Measurements from ENCODE around the gene HS3ST3A1.

HS3ST3A1 gene

DNA sequence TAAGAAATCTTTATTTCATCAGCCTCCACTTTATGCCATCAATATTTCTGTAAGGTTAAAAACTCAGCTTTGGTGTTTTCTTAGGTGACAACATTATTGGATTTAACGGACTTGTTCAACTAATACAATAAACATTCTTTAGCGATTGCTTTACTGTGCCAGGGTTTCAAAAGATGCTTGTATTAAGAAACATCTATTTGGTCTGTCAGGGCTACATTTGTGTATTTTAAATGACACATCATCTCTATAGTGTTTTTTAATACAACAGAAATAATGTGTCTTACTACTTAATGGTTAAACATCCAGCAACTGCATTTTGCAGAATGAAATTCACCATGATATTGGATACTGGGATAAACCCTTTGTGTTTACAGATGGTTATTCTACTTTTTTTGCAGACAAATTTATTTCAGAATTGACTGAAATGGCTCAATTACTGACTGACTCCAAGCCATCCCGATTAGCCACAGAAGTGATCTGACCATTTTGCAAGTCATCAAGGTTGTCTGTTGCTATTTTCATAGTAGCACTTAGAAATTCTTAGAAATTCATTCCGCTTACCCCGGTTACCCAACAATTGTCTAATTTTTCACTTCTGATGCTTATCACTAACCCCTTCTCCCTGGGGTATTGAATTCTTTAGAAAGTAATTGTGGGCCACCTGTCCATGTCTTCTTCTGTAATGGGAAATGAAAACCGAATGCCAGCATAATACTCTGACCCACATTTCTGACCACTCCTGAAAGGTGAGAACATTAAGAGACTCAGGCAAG is 63.7 kb downstream of the HS3ST3A1 start:
- TF ChIP-seq, protein P1, sequence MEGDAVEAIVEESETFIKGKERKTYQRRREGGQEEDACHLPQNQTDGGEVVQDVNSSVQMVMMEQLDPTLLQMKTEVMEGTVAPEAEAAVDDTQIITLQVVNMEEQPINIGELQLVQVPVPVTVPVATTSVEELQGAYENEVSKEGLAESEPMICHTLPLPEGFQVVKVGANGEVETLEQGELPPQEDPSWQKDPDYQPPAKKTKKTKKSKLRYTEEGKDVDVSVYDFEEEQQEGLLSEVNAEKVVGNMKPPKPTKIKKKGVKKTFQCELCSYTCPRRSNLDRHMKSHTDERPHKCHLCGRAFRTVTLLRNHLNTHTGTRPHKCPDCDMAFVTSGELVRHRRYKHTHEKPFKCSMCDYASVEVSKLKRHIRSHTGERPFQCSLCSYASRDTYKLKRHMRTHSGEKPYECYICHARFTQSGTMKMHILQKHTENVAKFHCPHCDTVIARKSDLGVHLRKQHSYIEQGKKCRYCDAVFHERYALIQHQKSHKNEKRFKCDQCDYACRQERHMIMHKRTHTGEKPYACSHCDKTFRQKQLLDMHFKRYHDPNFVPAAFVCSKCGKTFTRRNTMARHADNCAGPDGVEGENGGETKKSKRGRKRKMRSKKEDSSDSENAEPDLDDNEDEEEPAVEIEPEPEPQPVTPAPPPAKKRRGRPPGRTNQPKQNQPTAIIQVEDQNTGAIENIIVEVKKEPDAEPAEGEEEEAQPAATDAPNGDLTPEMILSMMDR (IDR thresholded peaks at IDR 0.05) = no peak
- peaks cover 5% of the 10 kb centered on the region for H3K4me1 ChIP-seq
- no peak overlapping the region for H3K9ac ChIP-seq

DNA sequence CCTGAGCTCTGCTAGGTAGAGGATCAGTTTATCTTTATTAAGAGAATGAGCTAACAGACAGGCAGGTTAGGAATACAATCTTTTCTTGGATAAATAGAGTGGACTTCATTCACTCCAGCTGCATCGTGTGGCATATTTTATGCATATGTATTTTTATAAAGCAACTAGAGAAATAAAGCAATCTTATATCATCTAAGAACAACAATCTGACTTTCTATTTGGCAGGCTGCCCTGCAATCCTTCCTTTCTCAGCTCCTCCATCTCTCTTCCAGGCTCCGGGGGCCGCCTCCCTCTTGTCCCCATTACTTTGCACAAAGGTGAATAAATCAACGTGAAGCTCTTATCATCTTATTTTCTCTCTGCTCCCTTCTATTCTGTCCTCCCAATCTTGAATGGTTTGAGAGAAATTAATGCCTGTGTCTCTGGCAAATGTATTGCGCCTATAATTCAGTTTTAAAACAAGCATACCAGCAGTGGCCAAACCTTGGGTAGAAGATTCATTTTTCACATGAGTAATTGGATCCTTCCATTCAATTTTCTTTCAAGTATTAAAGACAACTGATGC is 64.5 kb downstream of the HS3ST3A1 start:
- TF ChIP-seq, protein P1 (IDR thresholded peaks at IDR 0.05) = no peak
- H3K4me3 ChIP-seq (ENCODE audit: low read depth, low read length) = no peak overlapping the region
- H3K27me3 ChIP-seq (ENCODE audit: control insufficient read depth, insufficient read depth, low read length) = no peaks in the 10 kb centered on the region
- peaks cover 5% of the 10 kb centered on the region for H3K4me1 ChIP-seq
- no peaks in the 10 kb centered on the region for H3K79me2 ChIP-seq
- no peaks in the 10 kb centered on the region for H3K9me3 ChIP-seq (ENCODE audit: control insufficient read depth, low read length)
- no peak overlapping the region for H3K9ac ChIP-seq
- H3K36me3 ChIP-seq (ENCODE audit: control insufficient read depth, insufficient read depth, low read length) = no peaks in the 10 kb centered on the region
- H3K27ac ChIP-seq = no peak overlapping the region
- H2AFZ ChIP-seq = no peak overlapping the region
- H3K4me2 ChIP-seq (ENCODE audit: low read length) = no peak overlapping the region

More for the DNA sequence above, 63.7 kb downstream of the HS3ST3A1 start:
- H3K36me3 ChIP-seq (ENCODE audit: control insufficient read depth, insufficient read depth, low read length) = no peaks in the 10 kb centered on the region
- no peaks in the 10 kb centered on the region for H3K79me2 ChIP-seq
- no peak overlapping the region for H3K4me3 ChIP-seq (ENCODE audit: low read depth, low read length)
- no peaks in the 10 kb centered on the region for H3K9me3 ChIP-seq (ENCODE audit: control insufficient read depth, low read length)
- H2AFZ ChIP-seq = no peak overlapping the region
- no peak overlapping the region for H3K4me2 ChIP-seq (ENCODE audit: low read length)
- no peak overlapping the region for H3K27ac ChIP-seq
- no peaks in the 10 kb centered on the region for H3K27me3 ChIP-seq (ENCODE audit: control insufficient read depth, insufficient read depth, low read length)

DNA sequence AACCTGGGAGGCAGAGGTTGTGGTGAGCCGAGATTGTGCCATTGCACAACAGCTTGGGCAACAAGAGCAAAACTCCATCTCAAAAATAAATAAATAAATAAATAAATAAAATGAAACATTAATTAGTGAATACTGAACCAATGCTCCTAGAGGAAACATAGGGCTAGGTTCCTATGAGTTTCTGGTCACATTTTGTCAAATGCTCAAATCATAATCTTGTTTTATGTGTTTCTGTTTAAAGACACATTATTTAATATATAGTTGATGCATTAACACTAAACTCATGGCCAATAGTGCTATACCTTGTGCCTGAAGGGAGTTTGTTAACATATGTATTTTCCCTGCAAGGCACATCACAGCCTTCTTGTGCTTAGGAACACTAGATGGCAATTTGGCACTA is 66.8 kb downstream of the HS3ST3A1 start:
- H3K4me2 ChIP-seq (ENCODE audit: low read length) = no peak overlapping the region
- H3K27me3 ChIP-seq (ENCODE audit: control insufficient read depth, insufficient read depth, low read length) = no peaks in the 10 kb centered on the region
- no peaks in the 10 kb centered on the region for H3K79me2 ChIP-seq
- H3K36me3 ChIP-seq (ENCODE audit: control insufficient read depth, insufficient read depth, low read length) = no peaks in the 10 kb centered on the region
- H3K9me3 ChIP-seq (ENCODE audit: control insufficient read depth, low read length) = no peaks in the 10 kb centered on the region
- TF ChIP-seq, protein P1 (IDR thresholded peaks at IDR 0.05) = no peak
- H3K4me1 ChIP-seq = no peaks in the 10 kb centered on the region
- H2AFZ ChIP-seq = no peak overlapping the region
- no peak overlapping the region for H3K9ac ChIP-seq
- H3K27ac ChIP-seq = no peak overlapping the region
- no peak overlapping the region for H3K4me3 ChIP-seq (ENCODE audit: low read depth, low read length)

DNA sequence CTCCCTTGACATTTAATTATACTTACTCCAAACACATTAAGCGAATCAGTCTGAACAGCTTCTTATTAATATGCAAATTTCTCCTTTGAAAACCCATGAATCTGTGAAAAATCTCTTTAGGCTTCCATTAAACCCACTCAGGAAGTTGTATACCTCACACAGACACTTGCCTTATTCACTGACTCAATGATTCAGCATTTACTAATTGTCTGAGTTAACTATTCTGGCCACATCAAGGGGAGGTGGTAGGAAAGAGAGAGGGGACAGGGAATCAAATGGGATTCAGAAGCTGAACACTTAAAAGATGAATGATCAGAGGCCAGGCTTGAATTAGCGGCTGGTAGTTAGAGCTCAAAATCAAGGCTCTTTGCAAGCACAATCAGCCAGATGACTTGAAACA is 70.0 kb downstream of the HS3ST3A1 start:
- no peak overlapping the region for H3K27ac ChIP-seq

More for the DNA sequence above, 70.0 kb downstream of the HS3ST3A1 start:
- Histone ChIP-seq H3K36me3 (ENCODE audit: control insufficient read depth, insufficient read depth, low read length) (no peaks in the 10 kb centered on the region), H3K9me3 (ENCODE audit: control insufficient read depth, low read length) (no peaks in the 10 kb centered on the region), H3K27me3 (ENCODE audit: control insufficient read depth, insufficient read depth, low read length) (no peaks in the 10 kb centered on the region), H3K79me2 (no peaks in the 10 kb centered on the region), H2AFZ (no peak overlapping the region), H3K4me1 (no peaks in the 10 kb centered on the region), H3K9ac (no peak overlapping the region), H3K4me2 (ENCODE audit: low read length) (no peak overlapping the region), H3K4me3 (ENCODE audit: low read depth, low read length) (no peak overlapping the region)
- TF ChIP-seq, protein P1 (IDR thresholded peaks at IDR 0.05) = no peak
